ENCODE data around the gene GFM1. TPM values are rescaled to one million over a fixed set of nuclear protein-coding genes. Genes with fewer than 3 reads are reported as not detected.
A peak's percentile ranks its signal among the peaks of the same experiment; 100 is the strongest.

GFM1 gene
- total RNA-seq, 1 donor from 2014 or later = 55.3 TPM

DNA sequence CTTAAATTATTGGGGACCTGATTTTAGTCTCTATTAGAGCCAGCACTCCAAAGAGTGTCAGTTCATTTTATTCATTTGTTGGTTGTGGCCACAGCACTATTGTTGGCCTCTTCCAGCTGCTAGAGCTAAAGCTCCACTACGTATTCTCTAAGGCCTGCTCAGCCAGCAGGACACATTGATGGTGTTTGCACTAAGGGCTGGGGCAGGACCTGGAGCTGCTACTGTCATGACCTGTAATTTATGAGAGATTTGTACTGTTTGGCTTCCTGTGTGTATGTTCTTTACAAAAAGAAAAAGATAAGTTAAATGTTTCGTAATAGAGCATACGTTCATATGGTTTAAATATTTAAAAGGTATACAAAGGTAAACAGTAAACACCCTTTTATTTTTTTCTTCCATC lies 8.1 kb downstream of the GFM1 start:
- Histone ChIP-seq H3K4me3 (ENCODE audit: low read depth, low read length) (no peak overlapping the region), H3K27me3 (ENCODE audit: control insufficient read depth, insufficient read depth, low read length) (no peaks in the 10 kb centered on the region), H3K36me3 (ENCODE audit: control insufficient read depth, insufficient read depth, low read length) (no peaks in the 10 kb centered on the region)
- no peak for DNase-seq (ENCODE audit: low read depth)
- FAIRE-seq = no peak
- no peak for TF ChIP-seq CTCF (IDR thresholded peaks at IDR 0.05; ENCODE audit: insufficient read depth, low read length, severe bottlenecking)

DNA sequence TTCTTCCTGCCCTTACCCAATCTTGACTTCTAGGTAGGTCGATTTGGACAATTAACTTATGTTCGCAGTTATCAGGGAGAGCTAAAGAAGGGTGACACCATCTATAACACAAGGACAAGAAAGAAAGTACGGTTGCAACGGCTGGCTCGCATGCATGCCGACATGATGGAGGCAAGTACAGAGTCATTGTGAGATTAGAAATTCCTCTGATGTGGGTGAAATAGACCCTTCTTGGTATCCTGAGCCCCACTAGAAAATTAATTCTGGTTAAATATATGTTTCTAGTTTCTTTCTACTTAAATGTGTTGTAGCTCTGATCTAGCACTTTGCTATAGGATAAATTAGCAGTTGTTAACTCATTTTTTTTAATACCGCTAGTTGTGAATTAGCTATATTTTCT lies 14.6 kb downstream of the GFM1 start:
- TF ChIP-seq CTCF (IDR thresholded peaks at IDR 0.05; ENCODE audit: insufficient read depth, low read length, severe bottlenecking) = no peak
- no peak for FAIRE-seq
- DNase-seq (ENCODE audit: low read depth) = no peak
- no peaks in the 10 kb centered on the region for H3K27me3 ChIP-seq (ENCODE audit: control insufficient read depth, insufficient read depth, low read length)
- no peak overlapping the region for H3K4me3 ChIP-seq (ENCODE audit: low read depth, low read length)
- peaks cover 5% of the 10 kb centered on the region for H3K36me3 ChIP-seq (ENCODE audit: control insufficient read depth, insufficient read depth, low read length)

- no peaks in the 10 kb centered on the region for H3K27me3 ChIP-seq (ENCODE audit: control insufficient read depth, insufficient read depth, low read length)
- TF ChIP-seq CTCF (IDR thresholded peaks at IDR 0.05; ENCODE audit: insufficient read depth, low read length, severe bottlenecking) = peak; percentile 68
- H3K36me3 ChIP-seq (ENCODE audit: control insufficient read depth, insufficient read depth, low read length) = peaks cover 5% of the 10 kb centered on the region
- FAIRE-seq (no peak), DNase-seq (ENCODE audit: low read depth) (peak; percentile 64)
- no peak overlapping the region for H3K4me3 ChIP-seq (ENCODE audit: low read depth, low read length)
These were observed 15.3 kb downstream of the GFM1 start for GRCh38 chr3:158659454-158660237.

DNA sequence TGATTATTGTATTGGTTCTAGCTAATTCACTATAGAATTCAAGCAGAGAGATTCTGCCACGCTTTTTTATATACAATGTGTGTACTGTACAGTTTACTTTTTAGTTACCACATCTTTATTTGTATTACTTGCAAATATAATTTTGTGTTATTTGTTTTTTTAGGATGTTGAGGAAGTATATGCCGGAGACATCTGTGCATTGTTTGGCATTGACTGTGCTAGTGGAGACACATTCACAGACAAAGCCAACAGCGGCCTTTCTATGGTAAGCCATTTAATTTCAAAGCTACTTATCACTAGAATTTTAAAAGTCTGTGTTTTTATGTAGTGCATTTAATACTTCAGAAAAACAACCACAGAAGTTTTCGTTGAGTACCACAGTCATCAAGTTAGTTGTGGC lies 16.4 kb downstream of the GFM1 start:
- Histone ChIP-seq H3K36me3 (ENCODE audit: control insufficient read depth, insufficient read depth, low read length) (peaks cover 5% of the 10 kb centered on the region), H3K27me3 (ENCODE audit: control insufficient read depth, insufficient read depth, low read length) (no peaks in the 10 kb centered on the region), H3K4me3 (ENCODE audit: low read depth, low read length) (no peak overlapping the region)
- no peak for FAIRE-seq
- TF ChIP-seq CTCF (IDR thresholded peaks at IDR 0.05; ENCODE audit: insufficient read depth, low read length, severe bottlenecking) = no peak
- DNase-seq (ENCODE audit: low read depth) = no peak

DNA sequence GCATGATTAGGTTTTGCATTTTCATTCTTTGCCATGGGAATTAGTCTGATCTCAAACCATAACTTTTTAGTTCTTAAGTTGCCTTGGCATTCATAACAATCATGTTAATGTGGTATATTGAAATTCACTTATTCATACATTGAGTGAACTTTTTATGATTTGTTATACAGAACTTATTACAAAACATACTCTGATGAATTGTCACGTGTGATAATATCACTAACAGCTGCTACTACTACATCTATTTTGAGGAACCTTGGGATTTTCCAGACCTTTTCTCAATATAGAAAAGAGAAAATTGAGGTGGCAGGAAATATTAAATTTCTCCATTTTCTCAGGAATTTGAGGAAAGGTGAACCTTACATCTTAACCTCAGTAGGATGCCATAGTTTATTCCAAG lies 18.9 kb downstream of the GFM1 start:
- Histone ChIP-seq H3K4me3 (ENCODE audit: low read depth, low read length) (no peak overlapping the region), H3K36me3 (ENCODE audit: control insufficient read depth, insufficient read depth, low read length) (peaks cover 10% of the 10 kb centered on the region), H3K27me3 (ENCODE audit: control insufficient read depth, insufficient read depth, low read length) (no peaks in the 10 kb centered on the region)
- no peak for FAIRE-seq
- TF ChIP-seq CTCF (IDR thresholded peaks at IDR 0.05; ENCODE audit: insufficient read depth, low read length, severe bottlenecking) = no peak
- no peak for DNase-seq (ENCODE audit: low read depth)

DNA sequence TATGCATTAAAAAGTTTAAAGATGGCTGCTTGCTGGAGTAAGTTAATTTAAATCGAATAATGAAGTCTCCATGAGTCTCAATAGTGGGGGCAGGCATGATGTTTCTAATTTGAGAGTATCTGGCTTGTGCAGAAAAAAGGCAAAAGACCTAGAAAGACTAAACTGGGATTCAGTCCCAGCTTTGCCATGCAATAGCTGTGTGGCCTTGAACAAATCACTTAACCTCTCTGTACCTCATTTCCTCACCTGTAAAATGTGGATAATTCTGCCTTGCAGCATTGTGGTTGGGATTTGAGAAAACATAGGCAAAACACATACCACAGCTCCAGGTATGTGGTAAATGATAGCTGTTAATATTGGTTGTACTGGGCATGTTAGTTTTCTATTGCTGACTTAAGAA lies 19.5 kb downstream of the GFM1 start:
- Histone ChIP-seq H3K4me3 (ENCODE audit: low read depth, low read length) (no peak overlapping the region), H3K36me3 (ENCODE audit: control insufficient read depth, insufficient read depth, low read length) (peaks cover 10% of the 10 kb centered on the region), H3K27me3 (ENCODE audit: control insufficient read depth, insufficient read depth, low read length) (no peaks in the 10 kb centered on the region)
- FAIRE-seq (no peak), DNase-seq (ENCODE audit: low read depth) (no peak)
- no peak for TF ChIP-seq CTCF (IDR thresholded peaks at IDR 0.05; ENCODE audit: insufficient read depth, low read length, severe bottlenecking)
